PFSK-1 (cell line): ENCODE results near the gene DEFB127.

Experiments
- POLR2AphosphoS5 ChIP-seq: IDR thresholded peaks from 2 replicates; pipeline ENCODE4 v1.6.1; 2012; ENCODE audit warnings: low read depth, mild to moderate bottlenecking, control low read depth, low read length, moderate library complexity
- SIN3A ChIP-seq: IDR thresholded peaks from 2 replicates; pipeline ENCODE4 v1.6.1; 2012; ENCODE audit warnings: mild to moderate bottlenecking, low read length, moderate library complexity, borderline replicate concordance; ENCODE audit not compliant: insufficient read depth

- TF ChIP-seq POLR2AphosphoS5 (no peak), SIN3A (no peak)
These were observed 39.7 kb upstream of the DEFB127 start for GRCh38 chr20:117518-117917.
